NCI-H1436 (cell line): ENCODE results near the gene METTL21A.

Experiments used
- DNase-seq: peaks from one replicate; lab custom pipeline; 2025; lab: John Stamatoyannopoulos, UW

METTL21A gene

GRCh38 chr2:207624185-207625013 lies 795 bp downstream of the METTL21A start:
- DNase-seq: peak; percentile 24

DNA sequence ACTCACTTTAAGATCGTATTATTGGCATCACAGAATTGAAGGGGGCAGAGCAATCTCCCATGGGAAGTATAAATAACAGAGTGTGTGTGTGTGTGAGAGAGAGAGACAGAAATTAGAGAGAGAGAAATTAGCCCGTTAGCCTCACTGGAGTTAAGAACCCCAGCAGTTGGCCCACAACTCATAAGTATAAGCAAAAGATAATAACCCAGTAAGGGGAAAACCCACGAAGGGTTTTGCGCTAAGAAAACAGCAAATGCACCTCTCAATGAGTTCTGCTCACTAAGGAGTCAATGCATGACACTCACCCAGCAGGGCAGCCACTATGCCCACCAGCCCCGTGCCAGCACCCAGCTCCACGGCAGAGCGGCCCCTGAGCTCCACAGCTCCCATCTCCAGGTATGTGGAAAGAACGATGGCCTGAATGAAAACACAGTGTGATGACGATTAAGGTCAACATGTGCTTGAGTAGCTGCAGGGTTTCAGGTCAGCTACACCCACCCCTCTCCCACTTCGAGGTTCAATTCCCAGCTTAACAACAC lies 3.6 kb downstream of the METTL21A start:
- DNase-seq: no peak

DNA sequence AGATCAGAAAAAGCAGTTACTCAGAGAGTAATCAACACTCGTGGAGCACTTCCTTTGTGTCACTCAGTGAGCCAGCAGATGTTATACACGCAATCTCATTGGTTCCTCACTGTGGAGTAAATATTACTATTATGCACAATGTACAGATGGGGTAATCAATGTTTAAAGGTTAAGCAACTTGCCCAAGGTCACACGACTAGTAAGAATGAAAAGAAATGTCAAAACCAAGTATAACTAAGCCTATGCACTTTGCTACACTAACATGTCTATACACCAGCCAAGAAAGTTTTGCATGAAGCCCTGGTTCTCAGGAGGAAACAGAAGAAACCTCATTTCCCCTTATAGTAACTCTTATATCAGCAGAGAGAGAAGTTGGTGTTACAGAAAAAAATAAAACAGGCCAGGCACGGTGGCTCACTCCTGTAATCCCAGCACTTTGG lies 5.4 kb downstream of the METTL21A start:
- no peak for DNase-seq

DNA sequence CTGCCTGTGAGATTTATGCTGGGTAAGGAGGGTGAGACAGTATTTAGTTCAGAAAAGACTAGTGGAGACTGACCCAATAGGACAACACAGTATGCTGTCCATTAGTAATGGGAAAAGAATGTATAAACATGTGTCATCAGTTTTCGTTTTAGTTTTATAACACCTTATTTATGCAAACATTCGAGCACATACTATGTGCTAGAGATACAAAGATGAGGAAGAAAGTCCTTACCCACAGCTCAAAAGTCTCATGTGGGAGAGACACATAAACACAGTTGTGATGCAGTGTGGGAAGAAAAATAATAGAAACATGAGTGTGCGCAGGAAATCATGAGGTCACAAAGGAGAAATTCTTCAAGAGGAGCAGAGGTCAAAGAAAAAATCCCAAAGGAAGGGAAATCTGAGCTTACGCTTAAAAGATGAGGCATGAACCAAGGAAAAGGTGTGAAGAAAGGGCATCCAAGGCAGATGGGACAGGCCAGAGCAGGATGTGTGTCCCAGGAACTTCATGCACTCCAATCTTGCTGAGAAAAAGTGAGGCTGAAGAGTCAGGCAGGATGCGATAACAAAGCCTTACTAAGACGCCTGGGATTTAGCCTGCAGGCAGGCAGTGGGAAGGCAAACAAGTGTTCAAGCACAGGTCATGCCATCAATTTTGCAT lies 8.1 kb downstream of the METTL21A start:
- no peak for DNase-seq

GRCh38 chr2:207616185-207616584 lies 9.0 kb downstream of the METTL21A start:
- DNase-seq: no peak

DNA sequence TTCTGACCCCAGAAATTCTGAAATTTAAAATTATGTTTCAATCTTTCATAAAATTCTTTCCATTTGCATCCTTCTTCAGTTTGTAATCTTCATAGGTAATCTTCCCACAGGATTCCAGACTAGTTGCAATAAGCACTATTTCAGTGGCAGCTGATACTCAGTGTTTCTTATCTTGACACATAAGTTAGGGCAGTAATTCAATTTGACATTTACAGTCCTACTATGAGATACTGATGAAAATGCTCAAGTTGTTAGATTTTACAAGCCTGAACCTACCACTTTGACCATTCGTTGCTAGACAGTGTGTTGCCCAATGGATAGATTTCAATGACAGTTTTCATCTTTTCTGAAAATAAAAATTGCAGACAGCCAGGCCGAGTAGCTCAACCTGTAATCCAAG lies 10.4 kb downstream of the METTL21A start:
- DNase-seq: no peak

DNA sequence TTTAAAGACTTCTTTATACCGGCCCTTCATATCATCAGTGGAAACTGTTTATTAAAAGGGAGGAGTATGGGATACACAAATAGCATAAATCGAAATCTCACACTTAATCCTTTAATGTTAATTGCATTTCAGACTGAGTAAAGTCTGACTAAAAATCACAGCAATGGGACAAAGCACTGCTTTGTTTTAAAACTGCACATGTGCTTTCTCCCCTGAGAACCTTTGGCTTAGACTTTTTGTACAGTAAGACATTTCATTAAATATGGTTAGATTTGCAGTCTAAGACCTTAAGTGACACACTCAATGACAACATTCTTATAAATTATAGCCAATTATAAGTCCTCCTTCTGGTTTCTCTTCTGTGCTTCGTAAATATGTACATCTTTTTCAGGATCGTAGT lies 12.5 kb downstream of the METTL21A start:
- no peak for DNase-seq

- no peak for DNase-seq
Observed at GRCh38 chr2:207606829-207607228, 18.4 kb downstream of the METTL21A start.

DNA sequence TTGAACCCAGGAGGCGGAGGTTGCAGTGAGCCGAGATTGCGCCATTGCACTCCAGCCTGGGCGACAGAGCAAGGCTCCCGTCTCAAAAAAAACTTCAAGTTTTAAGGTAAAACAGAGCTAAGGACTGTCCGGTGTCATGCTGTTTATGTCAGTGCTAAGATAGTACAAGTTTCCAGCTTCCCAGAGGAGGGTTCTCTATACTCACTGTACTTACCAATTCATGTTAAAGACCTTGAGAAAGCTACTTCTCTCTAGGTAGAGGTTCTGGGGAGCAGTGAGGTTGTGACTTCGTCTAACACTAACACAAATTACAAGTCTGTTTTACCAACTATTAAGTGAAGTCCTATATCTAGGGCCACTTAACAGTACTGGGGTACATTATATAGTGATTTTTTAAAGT lies 18.8 kb downstream of the METTL21A start:
- no peak for DNase-seq

DNA sequence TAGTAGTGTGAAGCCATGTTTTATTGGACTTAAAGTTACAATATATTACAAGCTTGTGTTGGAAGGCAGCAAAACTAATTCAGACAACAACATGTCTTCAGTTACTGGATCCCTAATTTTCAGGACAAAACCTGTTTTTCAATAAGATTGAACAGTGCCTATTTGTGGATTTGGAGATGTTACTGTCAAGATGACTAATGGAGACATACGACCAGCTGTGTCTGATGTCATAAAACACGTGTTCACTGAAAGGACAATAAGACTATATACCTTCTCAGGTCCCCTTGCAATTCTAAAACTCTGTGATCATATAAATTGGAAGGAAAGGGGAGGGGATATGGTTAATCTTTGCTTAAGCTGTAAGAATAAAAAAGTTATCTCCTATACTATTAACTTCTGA lies 21.7 kb downstream of the METTL21A start:
- DNase-seq: no peak

- no peak for DNase-seq
Observed at GRCh38 chr2:207601774-207602173, 23.4 kb downstream of the METTL21A start.

GRCh38 chr2:207600231-207600630 lies 25.0 kb downstream of the METTL21A start:
- no peak for DNase-seq

GRCh38 chr2:207599636-207600035 lies 25.6 kb downstream of the METTL21A start:
- no peak for DNase-seq

- no peak for DNase-seq
Observed at GRCh38 chr2:207594731-207595130, 30.5 kb downstream of the METTL21A start.

GRCh38 chr2:207594264-207594663 lies 30.9 kb downstream of the METTL21A start:
- no peak for DNase-seq

DNA sequence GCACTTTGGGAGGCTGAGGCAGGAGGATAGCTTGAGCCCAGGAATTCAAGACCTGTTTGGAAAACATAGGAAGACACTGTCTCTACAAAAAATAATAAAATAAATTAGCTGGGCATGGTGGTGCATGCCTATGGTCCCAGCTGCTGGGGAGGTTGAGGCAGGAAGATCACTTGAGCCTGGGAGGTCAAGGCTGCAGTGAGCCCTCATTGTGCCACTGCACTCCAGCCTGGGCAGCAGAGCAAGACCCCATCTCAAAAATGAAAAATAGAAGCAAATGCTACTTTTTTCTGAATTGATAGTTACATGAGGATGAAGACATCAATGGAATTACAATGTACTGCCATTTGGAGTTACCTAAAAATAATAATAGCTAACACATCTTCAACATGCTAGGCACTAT lies 31.9 kb downstream of the METTL21A start:
- no peak for DNase-seq

DNA sequence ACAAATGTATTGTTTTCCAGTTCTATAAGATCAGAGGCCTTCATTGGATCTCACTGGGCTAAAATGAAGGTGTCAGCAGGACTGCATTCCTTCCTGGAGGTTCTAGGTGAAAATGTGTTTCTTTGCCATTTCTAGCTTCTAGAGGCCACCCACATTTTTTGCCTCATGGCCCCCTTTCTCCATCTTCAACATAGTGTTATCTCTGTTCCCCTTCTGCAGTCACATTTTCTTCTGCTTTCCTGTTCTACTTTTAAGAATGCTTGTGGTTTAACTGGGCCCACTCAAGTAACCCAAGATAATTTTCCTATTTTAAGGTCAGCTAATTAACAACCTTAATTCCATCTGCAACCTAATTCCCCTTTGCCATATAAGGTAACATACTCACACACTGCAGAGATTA lies 36.1 kb downstream of the METTL21A start:
- no peak for DNase-seq

DNA sequence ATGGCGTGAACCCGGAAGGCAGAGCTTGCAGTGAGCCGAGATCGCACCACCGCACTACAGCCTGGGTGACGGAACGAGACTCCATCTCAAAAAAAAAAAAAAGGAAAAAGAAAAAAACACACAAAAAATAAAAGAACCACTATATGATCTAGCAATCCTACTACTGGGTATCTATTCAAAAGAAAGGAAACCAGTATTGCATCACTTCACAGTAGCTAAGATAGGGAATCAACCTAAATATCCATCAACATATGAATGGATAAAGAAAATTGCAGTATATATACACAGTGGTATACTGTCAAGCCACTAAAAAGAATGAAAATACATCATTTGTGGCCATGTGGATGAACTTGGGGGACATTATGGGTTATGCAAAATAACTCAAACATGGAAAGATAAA lies 37.9 kb downstream of the METTL21A start:
- DNase-seq: no peak

DNA sequence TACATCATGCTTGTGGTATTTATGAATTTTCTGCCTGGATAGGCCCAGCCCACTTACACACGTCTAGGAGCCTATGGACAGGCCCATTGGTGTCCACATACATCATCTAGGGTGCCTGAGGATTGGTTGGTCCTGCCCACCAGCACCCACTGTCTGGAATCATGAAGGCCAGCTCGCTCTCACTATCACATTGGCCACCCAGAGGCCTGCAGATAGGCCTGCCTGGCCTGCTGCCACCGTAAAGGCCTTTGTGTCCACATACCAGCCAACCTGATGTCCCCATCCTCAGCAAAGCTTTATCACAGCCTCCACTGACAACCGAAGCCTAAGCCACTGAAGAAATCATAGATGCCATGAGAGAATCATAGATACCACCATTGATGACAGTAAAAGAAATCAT lies 40.2 kb downstream of the METTL21A start:
- no peak for DNase-seq

GRCh38 chr2:207571370-207571769 lies 53.8 kb downstream of the METTL21A start:
- no peak for DNase-seq

GRCh38 chr2:207567671-207568070 lies 57.5 kb downstream of the METTL21A start:
- no peak for DNase-seq

DNA sequence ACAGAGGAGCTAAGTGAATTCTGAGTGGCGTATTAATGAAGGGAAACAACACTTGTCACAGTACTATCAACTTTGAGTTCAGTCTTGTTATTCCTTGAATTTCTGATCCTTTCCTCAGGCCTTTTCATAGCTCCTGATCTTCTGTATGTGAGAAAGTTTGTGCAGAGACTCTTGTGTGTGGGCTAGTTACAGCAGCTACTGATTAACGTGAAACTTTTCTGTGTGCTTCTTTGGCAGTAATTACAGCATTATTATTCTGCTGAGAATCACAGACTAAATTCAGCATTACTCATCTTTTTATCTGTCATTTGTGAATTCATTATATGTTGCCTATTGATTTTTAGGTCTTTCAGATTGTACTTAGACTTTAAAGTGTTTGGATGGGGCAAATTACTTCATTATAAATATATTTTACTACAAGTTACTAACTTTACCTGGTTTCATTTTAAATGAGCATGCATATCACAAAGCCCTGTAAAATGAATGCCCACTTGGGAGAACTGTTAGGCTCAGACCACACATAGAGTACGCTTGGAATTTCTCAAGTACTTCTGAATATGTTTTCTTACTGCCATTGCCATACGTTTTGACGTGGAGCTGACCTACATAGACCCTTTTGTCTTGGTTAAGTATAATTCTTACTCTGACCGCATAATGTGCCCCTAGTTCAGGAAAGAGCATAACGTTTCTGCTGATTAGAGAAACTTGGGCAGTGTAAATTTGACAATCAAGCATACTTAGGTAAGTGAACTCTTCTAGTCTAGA lies 59.3 kb downstream of the METTL21A start:
- no peak for DNase-seq
